ENCODE data around the gene LYRM2.

The LYRM2 gene, protein sequence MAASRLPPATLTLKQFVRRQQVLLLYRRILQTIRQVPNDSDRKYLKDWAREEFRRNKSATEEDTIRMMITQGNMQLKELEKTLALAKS

DNA sequence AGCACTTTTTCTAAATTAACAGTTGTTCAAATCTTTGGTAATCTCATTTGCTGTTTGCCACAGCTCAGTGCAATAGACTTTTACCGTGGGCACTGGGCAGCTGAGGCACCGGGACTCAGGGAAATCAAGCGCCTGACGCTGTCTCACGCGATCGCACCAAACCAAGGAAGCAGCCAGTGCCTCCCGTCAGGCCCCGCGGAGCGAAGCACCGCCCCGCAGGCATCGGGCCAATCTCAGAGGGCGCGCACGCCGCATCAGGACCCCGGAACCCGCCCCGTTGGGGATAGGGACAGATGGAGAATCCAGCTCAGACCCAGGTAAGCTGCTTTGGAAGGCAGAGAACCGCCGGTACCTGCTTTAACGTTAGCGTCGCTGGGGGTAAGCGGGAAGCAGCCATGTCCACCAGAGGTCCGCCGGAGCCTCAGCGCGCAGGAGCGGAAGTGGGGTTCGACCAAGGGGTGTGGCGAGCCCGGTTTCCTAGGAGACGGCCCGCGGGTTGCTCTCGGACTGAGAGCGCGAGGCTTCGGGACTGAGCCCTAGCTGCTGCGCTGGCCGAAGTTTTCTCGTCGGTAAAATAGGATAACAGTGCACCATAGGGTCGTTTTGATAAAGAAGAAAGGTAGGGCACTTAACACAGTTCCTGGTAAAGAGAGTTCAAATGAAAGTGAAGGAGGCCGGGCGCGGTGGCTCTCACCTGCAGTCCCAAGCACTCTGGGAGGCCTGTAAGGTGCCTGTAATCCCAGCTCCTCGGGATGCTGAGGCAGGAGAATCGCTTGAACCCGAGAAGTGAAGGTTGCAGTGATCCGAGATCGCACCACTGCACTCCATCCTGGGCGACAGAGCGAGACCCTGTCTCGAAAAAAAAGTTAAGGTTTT lies at the start of gene LYRM2:
LYRM2 (minus strand) TSS at position 428 of the 876 bp plus-strand sequence; CDS start at position 397, 31 bp downstream.
- DNase-seq (ENCODE audit: low spot score), result peak; percentile 86

DNA sequence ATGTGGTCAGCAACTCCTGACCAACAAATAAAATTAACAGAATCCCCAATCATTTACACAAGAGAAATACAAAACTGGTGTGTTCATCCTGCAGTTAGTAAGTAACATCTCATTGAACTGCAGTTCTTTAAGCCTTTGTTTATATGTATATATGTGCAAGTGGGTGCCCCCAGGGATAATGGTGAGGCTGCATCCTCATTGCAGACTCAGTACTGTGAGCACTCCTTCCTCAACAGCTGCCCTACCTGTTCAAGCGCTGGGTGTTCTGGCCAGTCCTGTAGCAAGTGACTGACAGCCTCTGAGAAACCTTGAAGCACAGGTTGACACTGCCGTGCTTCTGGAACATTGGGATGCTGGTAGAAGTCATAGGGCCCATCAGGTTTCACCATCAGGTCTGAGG lies 49.8 kb upstream of the LYRM2 start:
- DNase-seq (ENCODE audit: low spot score), result no peak

DNA sequence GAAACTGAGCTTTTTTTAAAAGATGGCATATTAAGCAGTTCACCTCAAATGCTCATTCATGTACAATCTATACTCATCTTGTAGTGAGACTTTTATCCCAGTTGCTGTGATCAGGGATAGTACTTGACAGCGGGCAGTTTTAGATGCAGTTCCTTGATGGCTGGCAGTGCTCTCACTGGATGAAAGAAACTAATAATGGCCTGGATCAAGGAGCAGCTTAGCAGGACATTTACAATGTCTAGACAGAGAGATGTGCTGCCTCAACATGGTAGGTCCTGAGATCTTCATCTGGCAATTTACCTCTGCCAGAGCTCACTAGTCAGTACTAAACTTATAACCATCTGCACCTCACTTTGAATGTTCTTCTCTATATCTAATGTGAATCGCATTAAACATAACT lies 46.8 kb upstream of the LYRM2 start:
- no peak for DNase-seq (ENCODE audit: low spot score)

DNA sequence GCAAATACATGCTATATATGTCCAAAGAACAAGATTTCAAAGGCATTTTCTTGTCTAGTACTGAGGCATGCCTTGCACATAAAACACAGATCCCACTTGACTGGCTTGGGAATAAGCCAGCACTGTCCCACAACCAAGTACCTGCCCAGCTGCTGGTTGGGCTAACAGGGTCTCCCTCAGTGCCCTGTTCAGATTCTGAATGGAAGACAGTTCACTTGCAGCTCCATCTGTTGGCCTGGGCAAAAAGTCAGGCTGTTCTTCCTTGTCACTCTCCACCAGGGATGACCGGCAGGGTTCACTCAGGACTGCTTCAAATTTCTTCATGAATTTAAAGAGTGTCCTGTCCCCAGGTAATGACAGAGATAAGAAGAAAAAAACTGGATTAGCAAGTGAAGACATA lies 44.4 kb upstream of the LYRM2 start:
- DNase-seq (ENCODE audit: low spot score), result no peak

DNA sequence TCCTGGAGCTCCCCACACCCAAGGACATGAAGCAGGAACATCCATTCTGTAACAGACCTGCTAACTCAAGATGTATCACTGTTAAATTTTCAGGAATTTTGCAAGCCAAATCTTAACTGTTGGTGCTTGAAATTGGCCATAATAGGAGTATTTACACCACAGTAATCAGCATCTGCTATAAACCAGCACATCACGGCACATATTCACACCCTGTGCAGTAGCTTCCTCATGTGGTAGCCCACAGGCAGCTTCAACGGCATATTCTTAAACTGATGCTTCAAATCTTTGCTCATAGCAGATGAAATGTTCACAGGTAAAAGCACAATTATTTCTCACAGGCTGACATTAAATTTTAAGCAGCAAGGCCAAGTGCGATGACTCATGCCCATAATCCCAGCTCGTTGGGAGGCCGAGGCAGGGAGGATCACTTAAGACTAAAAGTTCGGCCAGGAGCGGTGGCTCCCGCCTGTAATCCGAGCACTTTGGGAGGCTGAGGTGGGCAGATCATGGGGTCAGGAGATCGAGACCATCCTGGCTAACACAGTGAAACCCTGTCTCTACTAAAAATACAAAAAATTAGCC lies 43.5 kb upstream of the LYRM2 start:
- DNase-seq (ENCODE audit: low spot score), result no peak

DNA sequence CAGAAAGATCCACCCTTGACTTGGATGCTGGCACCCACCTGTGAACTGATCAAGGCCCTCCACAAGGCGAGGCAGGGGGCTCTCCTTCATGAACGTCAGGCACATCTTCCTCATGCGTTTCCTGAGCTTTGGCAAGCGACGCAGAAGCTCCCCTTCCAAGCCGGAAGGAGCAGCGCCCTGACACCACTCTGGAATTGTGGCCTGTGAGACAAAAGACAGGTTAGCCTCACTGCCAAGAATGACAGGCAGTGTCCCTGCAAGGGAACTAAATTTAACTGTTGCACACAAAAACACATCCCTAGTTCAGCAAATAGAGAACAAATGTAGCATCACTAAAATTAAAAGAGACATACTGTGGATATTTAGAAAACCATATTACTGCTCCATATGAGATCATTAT lies 42.0 kb upstream of the LYRM2 start:
- DNase-seq (ENCODE audit: low spot score), result no peak

DNA sequence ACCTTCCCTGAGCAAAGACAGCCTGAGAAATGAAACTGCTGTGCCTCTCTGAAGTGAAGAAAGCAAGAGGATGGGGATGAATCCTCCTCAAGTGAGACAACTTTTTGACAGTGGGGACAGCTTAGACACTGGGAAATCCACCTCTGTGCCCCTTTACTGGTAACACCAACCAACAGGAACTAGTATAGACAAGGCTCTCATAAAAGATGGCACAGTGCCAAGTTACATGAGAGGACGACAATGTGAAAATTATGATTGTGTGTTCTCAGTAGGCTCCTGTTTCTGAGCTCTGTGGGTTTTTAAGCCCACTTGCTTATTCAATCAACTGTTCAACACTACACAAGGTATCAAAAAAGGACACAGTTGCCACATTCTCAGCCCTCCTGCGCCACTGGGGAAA lies 41.6 kb upstream of the LYRM2 start:
- no peak for DNase-seq (ENCODE audit: low spot score)

DNA sequence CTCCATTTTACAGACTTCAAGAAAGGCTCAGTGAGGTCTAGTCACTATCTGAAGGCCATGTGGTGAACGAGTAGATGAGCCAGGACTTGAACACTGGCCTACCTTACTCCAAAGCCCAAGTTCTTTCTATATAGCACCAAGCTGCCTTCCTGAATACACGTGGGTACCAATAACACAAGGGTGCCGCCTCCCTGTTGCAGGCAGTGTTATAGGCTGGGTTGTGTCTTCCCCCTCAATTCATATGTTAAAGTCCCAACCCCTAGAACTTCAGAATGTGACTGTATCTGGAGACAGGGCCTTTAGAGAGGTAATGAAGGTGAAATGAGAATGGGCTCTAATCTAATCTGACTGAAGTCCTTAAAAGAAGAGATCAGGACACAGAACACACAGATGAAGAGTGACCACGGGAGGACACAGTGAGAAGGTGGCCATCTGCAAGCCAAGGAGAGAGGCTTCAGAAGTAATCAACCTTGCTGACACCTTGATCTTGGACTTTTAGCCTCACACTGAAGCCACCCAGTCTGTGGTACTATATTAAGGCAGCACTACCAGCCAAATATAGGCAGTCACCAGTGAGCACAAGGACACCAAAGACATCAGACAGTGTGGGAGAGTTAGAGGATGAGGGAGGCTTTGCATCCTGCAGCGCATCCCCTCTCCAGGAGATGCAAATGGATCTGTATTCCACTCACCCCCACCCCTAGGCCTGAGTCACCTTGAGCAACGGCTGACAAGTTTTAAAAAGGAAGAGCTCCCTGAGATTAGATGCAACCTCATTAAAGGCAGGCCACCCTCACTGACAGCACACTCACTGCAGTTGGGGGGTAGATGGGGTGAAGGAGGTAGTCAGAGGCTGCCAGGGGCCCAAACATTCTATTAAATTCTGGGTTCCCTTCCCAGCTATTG lies 40.9 kb upstream of the LYRM2 start:
- DNase-seq (ENCODE audit: low spot score), result no peak

DNA sequence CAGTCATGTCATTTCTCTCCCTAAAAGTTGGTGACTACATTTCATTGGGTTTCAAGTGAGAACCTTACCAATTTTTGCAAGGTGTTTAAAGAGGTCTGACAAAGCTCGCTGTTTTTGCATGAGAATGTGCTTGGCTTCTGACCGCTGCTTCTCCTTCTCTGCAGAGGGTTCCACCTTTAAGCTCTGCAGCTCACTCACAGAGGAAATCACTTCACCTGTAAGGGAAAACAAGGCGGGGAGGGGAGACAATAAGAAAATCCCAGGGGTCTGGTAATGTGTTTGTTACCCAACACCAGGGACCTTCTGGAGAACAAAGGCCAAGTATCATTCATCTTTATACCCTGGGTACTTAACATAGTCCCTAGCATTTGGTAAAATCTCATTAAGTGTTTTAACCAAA lies 40.0 kb upstream of the LYRM2 start:
- DNase-seq (ENCODE audit: low spot score), result no peak

DNA sequence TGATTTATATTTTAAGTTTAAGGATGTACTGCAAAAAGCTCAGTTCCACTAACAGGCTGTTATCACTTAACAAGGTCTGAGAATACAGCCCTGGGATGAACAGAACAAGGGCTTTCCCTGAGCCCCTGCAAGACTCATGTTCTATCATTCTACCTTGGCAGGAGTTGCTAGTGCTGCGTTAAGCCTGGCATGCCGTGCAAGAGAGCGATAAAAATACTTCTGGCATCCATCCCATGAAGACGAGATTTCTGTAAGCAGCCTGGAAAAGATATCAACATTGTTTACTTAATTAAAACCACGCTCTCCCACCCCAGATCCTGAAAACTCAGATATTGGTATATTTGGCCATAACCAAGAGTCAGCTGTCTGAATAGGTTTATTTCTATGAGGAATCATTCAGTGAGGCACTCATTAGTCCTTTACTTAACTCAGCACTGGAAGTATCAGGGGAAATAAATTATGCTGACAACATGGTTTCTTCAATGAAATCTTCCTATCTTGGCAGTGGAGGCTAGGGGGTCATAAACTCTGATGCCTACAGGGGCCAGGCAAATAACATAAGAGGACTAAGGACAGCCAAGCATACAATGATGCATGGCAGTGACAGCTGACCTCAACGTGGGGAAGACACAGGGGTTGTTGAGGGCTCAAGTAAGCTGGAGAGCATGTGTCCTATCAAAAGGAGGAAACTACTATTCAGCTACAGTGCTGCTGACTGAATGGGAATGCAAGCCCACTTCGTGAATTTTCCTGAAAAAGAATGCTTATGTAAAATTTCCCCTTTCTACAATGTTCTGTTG lies 37.6 kb upstream of the LYRM2 start:
- no peak for DNase-seq (ENCODE audit: low spot score)

DNA sequence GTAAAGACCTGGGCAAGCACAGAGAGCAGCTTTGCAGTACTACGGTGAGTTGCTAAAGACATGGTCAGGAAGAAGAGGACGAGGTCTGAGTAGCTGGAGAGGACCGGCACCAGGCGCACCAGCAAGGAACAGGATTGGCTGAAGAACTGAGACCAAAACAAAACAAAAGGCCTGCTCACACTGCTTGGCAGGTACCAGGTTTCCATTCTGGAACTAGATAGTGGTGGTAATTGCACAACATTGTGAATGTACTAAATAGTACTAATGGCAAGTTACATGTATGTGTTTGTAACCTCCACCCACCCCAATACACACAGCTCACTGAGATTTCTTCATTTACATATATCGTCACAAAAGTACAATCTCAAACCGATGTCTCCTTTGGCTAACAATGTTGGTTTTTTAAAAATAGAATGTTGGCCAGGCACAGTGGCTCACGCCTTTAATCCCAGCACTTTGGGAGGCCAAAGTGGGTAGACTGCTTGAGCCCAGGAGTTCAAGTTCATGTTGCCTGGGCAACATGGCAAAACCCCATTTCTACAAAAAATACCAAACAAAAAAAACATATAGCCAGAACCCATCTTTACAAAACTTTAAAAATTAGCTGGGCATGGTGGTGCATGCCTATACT lies 32.5 kb upstream of the LYRM2 start:
- no peak for DNase-seq (ENCODE audit: low spot score)

DNA sequence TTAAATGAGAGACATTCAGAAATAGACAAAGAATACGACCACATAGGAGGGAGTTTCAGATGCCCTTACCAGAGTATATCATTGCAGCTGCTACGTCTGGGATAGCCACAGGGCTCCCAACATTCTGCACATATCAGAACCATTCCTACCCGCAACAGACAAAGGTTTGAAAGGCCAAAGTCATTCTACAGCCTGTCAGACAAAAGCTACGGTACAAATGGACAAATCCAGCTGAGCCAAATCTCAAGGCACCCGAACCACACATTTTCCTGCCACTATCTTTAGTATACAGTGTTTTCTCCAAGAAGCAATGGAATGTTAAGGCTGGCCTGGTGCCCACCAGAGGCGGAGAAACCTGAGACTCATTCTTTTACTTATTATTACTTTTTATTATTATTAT lies 30.5 kb upstream of the LYRM2 start:
- DNase-seq (ENCODE audit: low spot score), result no peak

DNA sequence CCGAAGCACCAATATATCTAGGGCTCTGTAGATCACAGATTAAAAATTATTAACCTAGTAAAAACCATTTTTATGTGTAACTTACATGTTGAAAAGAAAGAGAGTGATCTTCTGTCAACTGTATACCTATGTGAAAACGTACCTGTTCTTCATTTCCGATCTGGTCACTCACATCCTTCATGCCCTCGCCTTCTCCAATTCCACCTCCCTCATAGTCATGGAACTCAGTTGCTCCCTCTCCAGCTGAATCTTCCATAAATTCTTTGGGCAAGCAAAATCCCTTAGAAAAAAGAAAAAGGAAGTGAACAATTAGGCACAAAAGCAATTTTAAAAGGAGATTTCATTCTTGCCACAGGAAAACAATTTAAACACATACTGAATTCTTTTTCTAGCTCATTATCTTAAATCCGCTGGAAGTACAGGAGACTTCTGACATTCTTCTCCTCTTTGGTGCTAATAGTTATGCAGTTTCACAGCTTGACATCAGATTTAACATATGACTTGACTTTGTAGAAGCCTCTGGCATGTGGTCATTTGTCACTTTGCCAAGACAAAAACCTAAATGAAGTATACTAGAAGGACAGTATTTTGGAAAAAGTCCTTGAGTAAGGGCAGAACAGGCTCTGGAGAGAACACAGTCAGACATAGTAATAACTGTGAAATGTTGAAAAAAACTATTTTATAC lies 29.5 kb upstream of the LYRM2 start:
- no peak for DNase-seq (ENCODE audit: low spot score)

DNA sequence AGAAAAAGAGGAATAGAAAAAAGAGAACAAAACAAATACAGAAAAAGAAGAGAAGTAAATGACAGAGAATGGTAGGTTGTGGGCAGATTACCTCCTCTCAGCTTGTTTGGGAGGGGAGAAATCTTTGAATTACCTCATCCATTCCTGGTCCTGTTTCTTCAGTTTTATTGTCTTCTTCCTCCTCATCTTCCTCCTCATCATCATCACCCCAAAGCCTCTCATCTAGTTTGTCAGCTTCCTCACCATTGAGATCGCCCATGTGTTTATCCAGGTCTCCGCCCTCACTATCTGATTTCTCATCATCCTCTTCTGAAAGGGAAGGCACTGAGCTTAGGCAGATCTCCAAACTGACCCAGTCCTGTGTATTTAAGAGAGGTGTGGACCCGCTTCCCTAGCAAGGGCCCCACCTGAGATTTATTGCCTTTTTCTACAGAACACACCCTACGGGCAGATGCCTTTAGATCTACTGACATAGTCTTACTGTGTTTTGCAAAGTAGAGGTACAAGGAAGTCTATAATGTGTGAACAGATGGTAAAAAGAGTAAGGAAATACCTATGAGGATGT lies 24.2 kb upstream of the LYRM2 start:
- no peak for DNase-seq (ENCODE audit: low spot score)

DNA sequence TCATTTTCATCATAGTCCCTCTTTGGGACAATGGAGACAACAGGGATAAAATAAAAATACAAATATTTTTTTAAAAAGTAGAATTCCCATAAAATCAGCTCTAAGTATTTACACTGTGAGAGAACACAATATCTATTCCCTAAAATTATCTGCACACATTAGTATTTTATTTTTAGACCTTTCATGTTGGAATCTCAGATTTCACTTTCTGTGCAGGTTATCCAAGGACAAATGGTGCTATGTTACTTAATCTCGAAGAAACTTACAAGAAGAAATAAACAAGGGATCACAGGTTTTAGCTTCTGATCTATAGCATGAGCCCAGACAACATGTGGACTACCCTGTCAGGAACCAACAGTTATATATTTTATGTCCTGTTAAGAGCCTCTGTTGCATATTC lies 23.0 kb upstream of the LYRM2 start:
- no peak for DNase-seq (ENCODE audit: low spot score)

DNA sequence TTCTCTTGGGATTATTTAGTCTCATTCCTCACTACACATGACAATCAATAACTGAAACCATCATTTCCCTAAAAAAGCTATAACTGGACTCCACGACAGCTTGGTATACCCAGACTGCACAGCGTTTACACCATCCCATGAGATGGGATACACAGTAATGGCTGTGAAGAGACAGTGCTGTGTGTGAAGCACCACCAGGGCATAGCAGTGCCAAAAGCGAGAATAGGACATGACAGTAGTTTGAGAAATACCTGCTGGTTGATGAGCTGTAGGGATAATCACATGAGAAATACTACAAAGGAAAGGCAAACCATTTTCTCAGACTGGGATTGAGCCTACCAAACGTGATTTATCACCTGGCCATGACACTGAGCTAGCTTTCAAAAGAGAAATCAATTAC lies 22.4 kb upstream of the LYRM2 start:
- no peak for DNase-seq (ENCODE audit: low spot score)

DNA sequence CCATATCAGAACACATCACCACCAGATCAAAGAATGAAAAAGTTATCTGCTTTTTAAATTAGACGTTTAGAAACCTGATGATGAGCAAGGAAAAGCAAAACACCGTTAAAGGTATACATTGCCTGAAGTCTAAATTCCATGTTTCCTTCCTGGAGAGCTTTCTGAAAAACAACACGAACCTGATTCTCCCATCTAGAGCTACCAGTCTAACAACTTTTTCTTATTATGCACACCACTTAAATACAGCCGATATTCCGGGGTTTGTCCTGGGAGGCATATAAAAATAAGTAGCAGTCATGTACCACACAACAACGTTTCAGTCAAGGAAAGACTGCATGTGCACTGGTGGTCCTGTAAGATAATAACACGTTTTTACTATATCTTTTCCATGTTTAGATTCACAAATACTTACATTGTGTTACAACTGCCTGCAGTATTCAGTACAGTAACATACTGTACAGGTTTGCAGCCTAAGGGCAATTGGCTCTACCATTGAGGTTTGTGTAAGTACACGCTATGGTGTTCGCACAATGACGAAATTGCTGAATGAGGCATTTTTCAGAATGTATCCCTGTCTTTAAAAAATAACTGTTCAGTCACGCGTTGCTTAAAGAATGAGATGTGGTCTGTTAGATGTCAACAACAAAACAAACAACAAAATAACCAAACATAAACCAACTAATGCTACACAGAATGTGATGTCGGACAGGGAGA lies 19.1 kb upstream of the LYRM2 start:
- no peak for DNase-seq (ENCODE audit: low spot score)

DNA sequence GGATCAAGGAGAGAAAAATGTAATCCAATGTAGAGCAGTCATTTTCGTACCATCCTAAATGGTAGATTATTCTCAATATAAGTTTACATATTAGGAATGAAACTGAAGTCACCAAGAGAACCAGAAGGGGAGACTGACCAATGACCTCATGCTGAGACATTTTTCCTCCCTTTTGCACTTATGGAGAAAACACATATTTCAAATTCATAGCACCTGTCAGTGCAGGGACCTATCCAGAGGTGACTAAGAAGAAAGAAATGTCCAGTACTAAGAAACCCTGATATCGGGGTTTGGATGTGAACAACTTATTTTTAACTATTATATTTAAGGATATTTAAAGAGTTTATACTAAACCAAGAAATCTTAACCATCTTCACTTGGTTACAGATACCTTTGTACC lies 16.6 kb upstream of the LYRM2 start:
- DNase-seq (ENCODE audit: low spot score), result no peak

DNA sequence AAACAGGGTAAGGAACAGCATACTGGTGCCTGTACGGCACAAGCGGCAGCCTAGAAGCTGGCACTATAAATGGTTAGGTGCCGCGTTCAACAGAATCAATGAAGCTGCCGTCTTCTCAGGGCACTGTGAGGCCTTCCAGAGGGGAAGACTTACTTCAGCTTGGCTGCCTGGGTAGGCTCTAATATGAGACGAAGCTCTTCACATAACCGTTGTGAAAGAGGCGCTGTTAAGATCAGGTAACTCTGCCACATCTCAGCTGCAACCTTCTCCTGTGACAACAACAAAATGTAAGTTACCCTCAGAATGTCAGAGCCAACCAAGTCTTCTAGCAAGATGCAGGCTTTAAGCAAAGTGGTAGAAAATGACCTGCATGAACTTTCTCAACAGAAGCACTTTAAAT lies 12.0 kb upstream of the LYRM2 start:
- DNase-seq (ENCODE audit: low spot score), result no peak

DNA sequence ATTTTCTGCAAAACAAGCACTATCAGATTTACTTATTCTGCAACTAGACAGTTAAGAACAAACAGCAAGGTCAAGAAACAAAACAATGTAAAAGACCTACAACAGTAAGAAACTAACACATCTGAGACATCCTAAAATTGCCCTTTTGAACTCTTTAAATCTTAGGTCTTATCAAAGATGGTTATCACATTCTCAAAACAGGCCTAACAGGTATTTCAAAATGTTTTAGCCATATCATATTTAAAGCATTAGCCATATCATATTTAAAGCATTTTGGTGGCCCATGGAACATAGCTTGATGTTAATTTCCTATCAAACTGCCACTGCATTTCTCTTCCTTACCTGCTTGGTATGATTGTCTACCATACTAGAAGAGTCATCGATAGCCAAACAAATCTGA lies 11.1 kb upstream of the LYRM2 start:
- DNase-seq (ENCODE audit: low spot score), result no peak

Measured in CD4-positive, alpha-beta T cell treated with Interleukin-6 at 100 ng/mL for 8 hours (primary cell).